HepG2 (cell line): ENCODE measurements around the gene TOR1B.

Source experiments
- CBX5 ChIP-seq: sonication (generic); formaldehyde crosslinking; IDR thresholded peaks from 2 replicates; pipeline ENCODE4 v1.4.0; 2020; ENCODE audit warnings: missing genetic modification reagents, borderline replicate concordance
- CREB1 ChIP-seq, 2 experiments: fragments of 450-650 bp in 1 of 2; IDR thresholded peaks; 2 replicates each; pipeline ENCODE4 v1.6.1; 2016 to 2017; ENCODE audit warnings: control low read depth in 1 of 2, mild to moderate bottlenecking in 1 of 2, missing compliant biosample characterization in 1 of 2, missing genetic modification characterization in 1 of 2
- GTF2F1 ChIP-seq: fragments of 150-350 bp; IDR thresholded peaks from 2 replicates; pipeline ENCODE4 v1.6.1; 2014; ENCODE audit warnings: low read length
- PCBP1 ChIP-seq: fragments of 200-400 bp; formaldehyde crosslinking; IDR thresholded peaks from 2 replicates; pipeline ENCODE4 v1.6.1; 2017; ENCODE audit warnings: mild to moderate bottlenecking, low read depth, low read length, borderline replicate concordance
- PHB2 ChIP-seq: fragments of 450-650 bp; IDR thresholded peaks from 2 replicates; pipeline ENCODE4 v1.6.1; 2018; ENCODE audit not compliant: partially characterized antibody
- ZNF24 ChIP-seq: fragments of 450-650 bp; IDR thresholded peaks from 2 replicates; pipeline ENCODE4 v1.6.1; 2017; ENCODE audit warnings: antibody characterized with exemption, mild to moderate bottlenecking
- TF ChIP-seq, protein P1 (sequence below): sonication (generic); formaldehyde crosslinking; conservative IDR thresholded peaks from 2 replicates; pipeline ENCODE4 v1.4.0; 2020; ENCODE audit warnings: missing genetic modification reagents
- TF ChIP-seq, protein P2 (sequence below): sonication (generic); formaldehyde crosslinking; IDR thresholded peaks from 2 replicates; pipeline ENCODE4 v1.5.0; 2020; ENCODE audit warnings: mild to moderate bottlenecking, missing genetic modification reagents, moderate library complexity

DNA sequence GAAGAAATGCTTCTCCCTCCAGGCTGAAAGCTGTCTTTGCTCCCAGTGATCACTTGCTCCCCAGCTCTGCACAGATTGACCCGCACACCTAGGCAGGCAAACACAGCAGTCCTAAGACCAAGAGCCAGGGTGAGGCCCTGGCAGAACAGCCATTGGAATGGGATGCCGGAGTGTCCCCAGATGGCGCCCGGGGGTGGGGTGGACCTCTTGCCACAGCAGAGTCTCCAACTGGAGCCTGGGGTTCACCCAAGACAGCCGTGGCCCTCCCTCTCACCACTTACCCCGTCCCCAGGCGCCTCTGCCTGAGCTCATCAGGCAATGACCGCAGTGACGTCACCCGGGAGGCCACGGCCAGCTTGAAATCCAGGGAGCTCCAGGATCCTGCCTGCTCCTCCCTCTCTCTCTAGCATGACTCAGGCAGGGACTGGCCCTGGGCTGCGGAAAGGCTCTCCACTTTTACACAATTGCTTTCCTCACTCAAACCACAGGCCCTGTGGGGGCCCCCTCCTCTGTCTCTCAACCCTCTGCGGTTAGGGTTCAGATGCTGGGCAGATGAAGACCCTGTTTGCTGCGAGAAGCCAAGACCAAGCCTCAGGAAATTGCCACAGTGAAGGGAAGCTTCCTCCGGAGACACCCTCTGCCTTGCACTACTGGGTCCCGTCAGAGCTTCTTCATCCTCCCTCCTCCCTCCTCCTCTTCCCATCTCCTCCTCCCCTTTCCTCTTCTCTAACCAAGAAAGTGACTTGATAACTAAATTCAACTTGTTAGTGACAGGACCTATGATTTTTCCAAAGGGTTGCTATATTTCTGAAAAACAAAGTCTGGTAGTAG lies 25.8 kb upstream of the TOR1B start:
- TF ChIP-seq, protein P1, sequence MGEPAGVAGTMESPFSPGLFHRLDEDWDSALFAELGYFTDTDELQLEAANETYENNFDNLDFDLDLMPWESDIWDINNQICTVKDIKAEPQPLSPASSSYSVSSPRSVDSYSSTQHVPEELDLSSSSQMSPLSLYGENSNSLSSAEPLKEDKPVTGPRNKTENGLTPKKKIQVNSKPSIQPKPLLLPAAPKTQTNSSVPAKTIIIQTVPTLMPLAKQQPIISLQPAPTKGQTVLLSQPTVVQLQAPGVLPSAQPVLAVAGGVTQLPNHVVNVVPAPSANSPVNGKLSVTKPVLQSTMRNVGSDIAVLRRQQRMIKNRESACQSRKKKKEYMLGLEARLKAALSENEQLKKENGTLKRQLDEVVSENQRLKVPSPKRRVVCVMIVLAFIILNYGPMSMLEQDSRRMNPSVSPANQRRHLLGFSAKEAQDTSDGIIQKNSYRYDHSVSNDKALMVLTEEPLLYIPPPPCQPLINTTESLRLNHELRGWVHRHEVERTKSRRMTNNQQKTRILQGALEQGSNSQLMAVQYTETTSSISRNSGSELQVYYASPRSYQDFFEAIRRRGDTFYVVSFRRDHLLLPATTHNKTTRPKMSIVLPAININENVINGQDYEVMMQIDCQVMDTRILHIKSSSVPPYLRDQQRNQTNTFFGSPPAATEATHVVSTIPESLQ (CRISPR knock-in tag): no peak
- TF ChIP-seq, protein P2, sequence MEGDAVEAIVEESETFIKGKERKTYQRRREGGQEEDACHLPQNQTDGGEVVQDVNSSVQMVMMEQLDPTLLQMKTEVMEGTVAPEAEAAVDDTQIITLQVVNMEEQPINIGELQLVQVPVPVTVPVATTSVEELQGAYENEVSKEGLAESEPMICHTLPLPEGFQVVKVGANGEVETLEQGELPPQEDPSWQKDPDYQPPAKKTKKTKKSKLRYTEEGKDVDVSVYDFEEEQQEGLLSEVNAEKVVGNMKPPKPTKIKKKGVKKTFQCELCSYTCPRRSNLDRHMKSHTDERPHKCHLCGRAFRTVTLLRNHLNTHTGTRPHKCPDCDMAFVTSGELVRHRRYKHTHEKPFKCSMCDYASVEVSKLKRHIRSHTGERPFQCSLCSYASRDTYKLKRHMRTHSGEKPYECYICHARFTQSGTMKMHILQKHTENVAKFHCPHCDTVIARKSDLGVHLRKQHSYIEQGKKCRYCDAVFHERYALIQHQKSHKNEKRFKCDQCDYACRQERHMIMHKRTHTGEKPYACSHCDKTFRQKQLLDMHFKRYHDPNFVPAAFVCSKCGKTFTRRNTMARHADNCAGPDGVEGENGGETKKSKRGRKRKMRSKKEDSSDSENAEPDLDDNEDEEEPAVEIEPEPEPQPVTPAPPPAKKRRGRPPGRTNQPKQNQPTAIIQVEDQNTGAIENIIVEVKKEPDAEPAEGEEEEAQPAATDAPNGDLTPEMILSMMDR (CRISPR knock-in tag): no peak
- TF ChIP-seq GTF2F1 (no peak), PCBP1 (no peak), CBX5 (CRISPR knock-in tag) (no peak), CREB1 (IDR thresholded peaks at IDR 0.05) (peak; percentile 98), CREB1 (CRISPR knock-in tag; IDR thresholded peaks at IDR 0.05) (peak; percentile 78), ZNF24 (no peak), PHB2 (no peak)
